ENCODE measurements around the gene LPP. TPM values are rescaled to one million over a fixed set of nuclear protein-coding genes. Genes with fewer than 3 reads are reported as not detected.

Gene LPP
- polyA plus RNA-seq, 2 donors = 10.5 to 12.9 TPM

DNA sequence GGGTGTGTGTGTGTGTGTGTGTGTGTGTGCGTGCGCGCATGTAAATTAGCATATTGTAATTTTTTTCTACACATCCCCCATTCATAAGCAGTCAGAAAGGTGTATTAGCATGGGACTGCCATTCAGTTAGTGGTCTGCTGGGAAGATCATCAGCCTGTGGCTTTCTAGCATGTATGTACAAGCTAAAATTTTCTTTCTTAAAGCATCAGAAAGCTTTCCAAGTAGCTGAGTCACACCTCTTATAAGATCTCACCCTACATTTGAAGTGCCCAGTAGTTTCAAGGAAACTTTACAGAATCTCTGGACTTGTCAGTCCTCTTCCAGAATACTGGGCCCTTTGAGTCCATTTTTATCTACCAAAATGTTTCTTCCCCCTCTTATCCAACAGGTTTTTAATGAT, 606.5 kb downstream of the LPP start:
- WGBS, 2 donors = 37 to 72% methylated on average over 3 of the region's 3 CpGs
- no peak overlapping the region for H3K27ac ChIP-seq (ENCODE audit: low read depth in 2 of 2, low read length in 1 of 2)
- H3K36me3 ChIP-seq (ENCODE audit: control insufficient read depth in 2 of 2, insufficient read depth in 2 of 2, low read length in 1 of 2) = peaks cover 0 to 2% of the 10 kb centered on the region in 2 donors
- H3K4me1 ChIP-seq (ENCODE audit: control insufficient read depth in 2 of 2, insufficient read depth in 2 of 2, low read length in 1 of 2) = peaks cover 0 to 3% of the 10 kb centered on the region in 2 donors
- no peaks in the 10 kb centered on the region for H3K27me3 ChIP-seq (ENCODE audit: control insufficient read depth in 1 of 2, insufficient read depth in 2 of 2, low read length in 2 of 2)
- H3K9me3 ChIP-seq (ENCODE audit: control insufficient read depth in 2 of 2, insufficient read depth in 1 of 2, low read depth in 1 of 2, low read length in 1 of 2) = no peaks in the 10 kb centered on the region
- no peak overlapping the region for H3K4me3 ChIP-seq (ENCODE audit: low read depth in 1 of 2, low read length in 2 of 2)

DNA sequence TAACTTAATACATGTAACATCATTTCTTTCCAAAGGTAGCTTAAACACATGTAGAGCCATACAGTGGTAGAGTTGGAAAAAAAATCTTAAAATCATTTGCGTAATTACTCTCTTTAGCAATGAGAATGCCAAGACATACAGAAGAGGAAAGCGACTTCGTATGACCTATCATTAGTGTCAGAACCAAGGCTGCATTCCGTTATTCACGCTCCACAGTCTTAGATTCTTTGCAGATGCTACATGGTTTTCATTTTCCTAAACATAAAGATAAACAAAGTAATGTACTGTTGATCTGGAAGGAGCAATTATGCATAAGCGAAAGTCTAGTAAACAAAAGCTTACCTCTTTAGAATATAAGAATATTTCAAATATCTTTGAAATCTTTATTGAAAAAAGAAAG, 607.5 kb downstream of the LPP start:
- Histone ChIP-seq H3K27ac (ENCODE audit: low read depth in 2 of 2, low read length in 1 of 2) (no peak overlapping the region), H3K4me1 (ENCODE audit: control insufficient read depth in 2 of 2, insufficient read depth in 2 of 2, low read length in 1 of 2) (peaks cover 0 to 3% of the 10 kb centered on the region in 2 donors), H3K4me3 (ENCODE audit: low read depth in 1 of 2, low read length in 2 of 2) (no peak overlapping the region), H3K9me3 (ENCODE audit: control insufficient read depth in 2 of 2, insufficient read depth in 1 of 2, low read depth in 1 of 2, low read length in 1 of 2) (no peaks in the 10 kb centered on the region), H3K36me3 (ENCODE audit: control insufficient read depth in 2 of 2, insufficient read depth in 2 of 2, low read length in 1 of 2) (peaks cover 0 to 2% of the 10 kb centered on the region in 2 donors), H3K27me3 (ENCODE audit: control insufficient read depth in 1 of 2, insufficient read depth in 2 of 2, low read length in 2 of 2) (no peaks in the 10 kb centered on the region)
- 79 to 93% methylated on average over 6 of the region's 6 CpGs for WGBS, 2 donors

DNA sequence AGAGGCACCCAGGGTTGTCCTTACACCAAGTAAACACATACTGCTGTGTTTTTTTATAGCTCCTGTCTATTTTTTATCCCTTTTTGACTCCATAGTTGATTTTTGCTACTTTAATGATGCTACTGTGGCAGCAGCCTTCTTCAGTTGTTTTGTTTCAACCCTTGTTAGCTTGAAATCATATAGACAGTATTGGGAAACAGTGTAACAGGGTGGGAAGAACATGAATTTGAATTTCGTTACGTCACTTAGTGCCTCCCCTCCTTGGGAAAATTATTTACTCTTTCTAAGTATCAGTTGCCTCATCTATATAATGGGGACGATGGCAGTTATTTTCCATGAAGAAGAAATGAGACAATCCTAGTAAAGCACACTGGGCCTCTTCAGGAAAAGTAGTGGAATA, 608.0 kb downstream of the LPP start:
- Histone ChIP-seq H3K4me1 (ENCODE audit: control insufficient read depth in 2 of 2, insufficient read depth in 2 of 2, low read length in 1 of 2) (peaks cover 0 to 3% of the 10 kb centered on the region in 2 donors), H3K4me3 (ENCODE audit: low read depth in 1 of 2, low read length in 2 of 2) (no peak overlapping the region), H3K36me3 (ENCODE audit: control insufficient read depth in 2 of 2, insufficient read depth in 2 of 2, low read length in 1 of 2) (peaks cover 0 to under 1% of the 10 kb centered on the region in 2 donors), H3K27me3 (ENCODE audit: control insufficient read depth in 1 of 2, insufficient read depth in 2 of 2, low read length in 2 of 2) (no peaks in the 10 kb centered on the region), H3K27ac (ENCODE audit: low read depth in 2 of 2, low read length in 1 of 2) (no peak overlapping the region), H3K9me3 (ENCODE audit: control insufficient read depth in 2 of 2, insufficient read depth in 1 of 2, low read depth in 1 of 2, low read length in 1 of 2) (no peaks in the 10 kb centered on the region)
- WGBS, 2 donors = 92 to 94% methylated on average over 3 of the region's 3 CpGs

DNA sequence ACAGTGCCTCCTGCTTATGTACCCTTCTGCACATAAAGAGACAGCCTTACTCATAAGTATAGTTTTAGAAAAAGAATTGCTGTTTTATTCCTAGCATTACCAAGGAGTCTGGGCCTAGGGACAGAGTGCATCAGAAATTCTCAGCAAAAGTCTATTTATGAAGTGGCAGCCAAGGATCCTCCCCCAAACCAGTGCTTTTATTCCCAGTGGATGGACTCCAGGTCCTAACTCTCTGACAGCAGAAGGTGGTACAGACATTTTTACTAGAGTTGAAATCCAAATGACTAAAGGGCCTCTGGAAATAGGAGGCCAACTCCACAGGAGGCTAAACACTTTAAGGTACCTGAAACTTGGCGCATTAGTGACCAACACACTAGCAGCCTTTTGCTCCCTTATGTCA, 610.7 kb downstream of the LPP start:
- Histone ChIP-seq H3K36me3 (ENCODE audit: control insufficient read depth in 2 of 2, insufficient read depth in 2 of 2, low read length in 1 of 2) (no peaks in the 10 kb centered on the region), H3K27ac (ENCODE audit: low read depth in 2 of 2, low read length in 1 of 2) (no peak overlapping the region), H3K4me1 (ENCODE audit: control insufficient read depth in 2 of 2, insufficient read depth in 2 of 2, low read length in 1 of 2) (peaks cover 0 to 3% of the 10 kb centered on the region in 2 donors), H3K9me3 (ENCODE audit: control insufficient read depth in 2 of 2, insufficient read depth in 1 of 2, low read depth in 1 of 2, low read length in 1 of 2) (no peaks in the 10 kb centered on the region), H3K27me3 (ENCODE audit: control insufficient read depth in 1 of 2, insufficient read depth in 2 of 2, low read length in 2 of 2) (no peaks in the 10 kb centered on the region), H3K4me3 (ENCODE audit: low read depth in 1 of 2, low read length in 2 of 2) (no peak overlapping the region)
- WGBS, 2 donors = 92 to 96% methylated on average over 1 of the region's 1 CpG

DNA sequence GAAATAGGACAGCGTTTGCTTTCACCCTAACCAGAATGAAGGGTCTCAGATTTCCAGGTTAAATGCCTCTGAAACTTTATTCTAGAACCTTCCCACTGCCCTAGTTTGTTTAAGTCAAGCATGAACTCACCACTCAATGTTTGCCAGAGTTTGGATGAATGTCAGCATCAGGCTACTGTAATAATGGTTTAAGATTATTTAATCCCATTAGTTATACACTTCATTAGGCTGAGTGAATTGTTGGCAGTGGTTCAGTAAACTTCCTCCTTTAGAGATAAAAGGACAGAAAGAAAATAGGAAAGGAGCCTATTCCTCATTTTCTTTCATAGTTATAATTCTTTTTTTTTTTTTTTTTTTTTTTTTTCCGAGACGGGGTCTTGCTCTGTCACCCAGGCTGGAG, 615.9 kb downstream of the LPP start:
- H3K4me1 ChIP-seq (ENCODE audit: control insufficient read depth in 2 of 2, insufficient read depth in 2 of 2, low read length in 1 of 2) = no peaks in the 10 kb centered on the region
- H3K27me3 ChIP-seq (ENCODE audit: control insufficient read depth in 1 of 2, insufficient read depth in 2 of 2, low read length in 2 of 2) = no peaks in the 10 kb centered on the region
- no peaks in the 10 kb centered on the region for H3K36me3 ChIP-seq (ENCODE audit: control insufficient read depth in 2 of 2, insufficient read depth in 2 of 2, low read length in 1 of 2)
- no peak overlapping the region for H3K27ac ChIP-seq (ENCODE audit: low read depth in 2 of 2, low read length in 1 of 2)
- WGBS, 2 donors = 31 to 75% methylated on average over 3 of the region's 3 CpGs
- H3K4me3 ChIP-seq (ENCODE audit: low read depth in 1 of 2, low read length in 2 of 2) = no peak overlapping the region
- H3K9me3 ChIP-seq (ENCODE audit: control insufficient read depth in 2 of 2, insufficient read depth in 1 of 2, low read depth in 1 of 2, low read length in 1 of 2) = no peaks in the 10 kb centered on the region

DNA sequence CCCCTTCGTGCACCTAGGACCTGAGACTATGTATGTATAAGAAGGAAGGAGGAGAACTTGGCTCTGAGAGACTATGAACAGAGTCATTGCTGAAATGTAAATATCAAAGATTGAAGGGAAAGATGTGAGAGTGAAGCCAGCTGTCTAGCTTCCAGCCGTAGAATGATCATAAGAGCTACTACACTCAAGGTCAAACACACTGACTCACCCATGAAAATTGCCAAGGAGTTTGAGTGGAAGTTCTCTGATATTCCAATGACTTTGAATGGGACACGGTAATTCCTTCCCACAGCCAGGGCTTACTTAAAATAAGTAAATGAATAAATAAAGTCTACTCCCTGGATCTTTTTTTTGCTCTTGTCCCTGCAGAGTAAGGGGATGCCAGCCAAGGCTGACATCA, 618.9 kb downstream of the LPP start:
- Histone ChIP-seq H3K27ac (ENCODE audit: low read depth in 2 of 2, low read length in 1 of 2) (no peak overlapping the region), H3K27me3 (ENCODE audit: control insufficient read depth in 1 of 2, insufficient read depth in 2 of 2, low read length in 2 of 2) (no peaks in the 10 kb centered on the region), H3K36me3 (ENCODE audit: control insufficient read depth in 2 of 2, insufficient read depth in 2 of 2, low read length in 1 of 2) (no peaks in the 10 kb centered on the region), H3K9me3 (ENCODE audit: control insufficient read depth in 2 of 2, insufficient read depth in 1 of 2, low read depth in 1 of 2, low read length in 1 of 2) (no peaks in the 10 kb centered on the region), H3K4me1 (ENCODE audit: control insufficient read depth in 2 of 2, insufficient read depth in 2 of 2, low read length in 1 of 2) (no peaks in the 10 kb centered on the region), H3K4me3 (ENCODE audit: low read depth in 1 of 2, low read length in 2 of 2) (no peak overlapping the region)
- 26 to 34% methylated on average over 3 of the region's 3 CpGs for WGBS, 2 donors

DNA sequence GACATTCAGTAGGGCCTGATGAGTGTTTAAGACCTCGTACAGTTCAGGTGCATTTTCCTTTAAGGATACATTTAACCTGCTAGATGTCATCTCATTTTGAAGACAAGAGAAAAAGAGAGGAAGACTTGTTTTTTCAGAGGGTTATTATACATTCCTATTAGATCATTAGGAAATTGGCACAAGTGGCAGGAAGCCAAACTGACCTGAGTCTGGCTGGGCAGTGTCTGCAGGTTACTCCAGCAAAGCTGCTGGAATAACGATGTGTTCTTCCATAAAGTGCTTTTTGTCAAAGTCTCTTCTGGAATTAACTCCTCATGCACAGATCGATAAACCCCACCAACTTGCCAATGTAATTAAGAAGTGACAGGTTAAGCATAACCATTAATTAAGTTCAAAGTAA, 621.5 kb downstream of the LPP start:
- Histone ChIP-seq H3K4me1 (ENCODE audit: control insufficient read depth in 2 of 2, insufficient read depth in 2 of 2, low read length in 1 of 2) (no peaks in the 10 kb centered on the region), H3K4me3 (ENCODE audit: low read depth in 1 of 2, low read length in 2 of 2) (no peak overlapping the region), H3K27me3 (ENCODE audit: control insufficient read depth in 1 of 2, insufficient read depth in 2 of 2, low read length in 2 of 2) (no peaks in the 10 kb centered on the region), H3K9me3 (ENCODE audit: control insufficient read depth in 2 of 2, insufficient read depth in 1 of 2, low read depth in 1 of 2, low read length in 1 of 2) (no peaks in the 10 kb centered on the region), H3K27ac (ENCODE audit: low read depth in 2 of 2, low read length in 1 of 2) (no peak overlapping the region), H3K36me3 (ENCODE audit: control insufficient read depth in 2 of 2, insufficient read depth in 2 of 2, low read length in 1 of 2) (no peaks in the 10 kb centered on the region)
- 85 to 86% methylated on average over 3 of the region's 3 CpGs for WGBS, 2 donors

DNA sequence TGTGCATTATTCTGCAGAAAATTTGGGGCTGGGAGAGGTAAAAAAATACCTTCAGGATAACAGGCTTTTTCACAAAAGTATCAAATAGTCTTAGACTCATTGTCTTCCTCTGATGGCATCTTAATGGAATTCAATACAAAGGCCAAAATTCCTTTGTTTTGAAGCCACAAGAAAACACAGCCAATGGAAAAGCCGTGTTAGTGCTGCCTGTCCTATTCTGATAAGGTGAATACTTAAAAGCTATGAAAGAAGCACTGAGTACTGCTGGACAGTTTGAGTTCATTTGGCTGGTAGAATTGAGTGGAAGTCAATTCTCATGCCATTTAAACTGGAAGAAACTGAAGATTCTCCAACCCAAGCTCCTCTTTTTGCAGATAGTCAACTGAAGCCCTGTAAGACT, 622.5 kb downstream of the LPP start:
- Histone ChIP-seq H3K27ac (ENCODE audit: low read depth in 2 of 2, low read length in 1 of 2) (no peak overlapping the region), H3K4me1 (ENCODE audit: control insufficient read depth in 2 of 2, insufficient read depth in 2 of 2, low read length in 1 of 2) (no peaks in the 10 kb centered on the region)

DNA sequence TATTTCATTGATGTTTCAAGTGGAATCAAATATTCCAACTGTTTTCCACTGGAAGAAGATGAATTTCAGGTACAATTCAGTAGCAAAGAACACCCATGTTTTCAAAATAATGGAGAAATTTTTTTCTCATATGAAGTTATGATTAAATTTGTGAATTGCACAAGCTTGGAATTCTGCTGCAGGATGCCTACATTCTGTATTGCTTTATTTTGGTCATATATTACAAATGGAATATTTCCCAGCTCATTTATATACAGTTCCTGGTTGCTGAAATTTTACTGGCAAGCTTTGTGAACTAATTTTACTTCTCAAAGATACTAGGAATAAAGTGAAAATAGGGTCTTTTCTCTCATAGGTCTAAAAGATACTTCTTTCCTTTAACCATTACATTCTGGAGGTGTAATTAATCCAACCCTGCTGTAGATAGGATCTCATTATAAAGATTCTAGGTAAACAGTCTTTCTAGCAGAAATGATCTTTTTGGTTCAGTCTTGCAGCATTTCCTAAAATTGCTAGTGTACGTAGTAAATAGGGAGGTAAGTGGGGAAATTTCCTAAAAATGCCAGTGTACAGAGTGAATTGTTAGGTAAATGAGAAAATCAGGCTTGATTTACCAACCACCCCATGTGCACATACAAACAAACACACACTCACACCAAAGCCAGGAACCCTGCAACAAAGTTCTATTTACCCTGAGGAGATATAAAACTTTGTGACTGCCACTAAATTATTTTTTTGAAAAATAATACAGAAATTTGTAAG, 624.3 kb downstream of the LPP start:
- H3K9me3 ChIP-seq (ENCODE audit: control insufficient read depth in 2 of 2, insufficient read depth in 1 of 2, low read depth in 1 of 2, low read length in 1 of 2) = no peaks in the 10 kb centered on the region
- H3K4me3 ChIP-seq (ENCODE audit: low read depth in 1 of 2, low read length in 2 of 2) = no peak overlapping the region
- no peaks in the 10 kb centered on the region for H3K36me3 ChIP-seq (ENCODE audit: control insufficient read depth in 2 of 2, insufficient read depth in 2 of 2, low read length in 1 of 2)
- H3K27ac ChIP-seq (ENCODE audit: low read depth in 2 of 2, low read length in 1 of 2) = no peak overlapping the region
- no peaks in the 10 kb centered on the region for H3K27me3 ChIP-seq (ENCODE audit: control insufficient read depth in 1 of 2, insufficient read depth in 2 of 2, low read length in 2 of 2)
- no peaks in the 10 kb centered on the region for H3K4me1 ChIP-seq (ENCODE audit: control insufficient read depth in 2 of 2, insufficient read depth in 2 of 2, low read length in 1 of 2)
- WGBS, 2 donors = 91 to 96% methylated on average over 1 of the region's 1 CpG

More for the DNA sequence above, 622.5 kb downstream of the LPP start:
- Histone ChIP-seq H3K27me3 (ENCODE audit: control insufficient read depth in 1 of 2, insufficient read depth in 2 of 2, low read length in 2 of 2) (no peaks in the 10 kb centered on the region), H3K4me3 (ENCODE audit: low read depth in 1 of 2, low read length in 2 of 2) (no peak overlapping the region), H3K36me3 (ENCODE audit: control insufficient read depth in 2 of 2, insufficient read depth in 2 of 2, low read length in 1 of 2) (no peaks in the 10 kb centered on the region), H3K9me3 (ENCODE audit: control insufficient read depth in 2 of 2, insufficient read depth in 1 of 2, low read depth in 1 of 2, low read length in 1 of 2) (no peaks in the 10 kb centered on the region)
- 63 to 73% methylated on average over 1 of the region's 1 CpG for WGBS, 2 donors

DNA sequence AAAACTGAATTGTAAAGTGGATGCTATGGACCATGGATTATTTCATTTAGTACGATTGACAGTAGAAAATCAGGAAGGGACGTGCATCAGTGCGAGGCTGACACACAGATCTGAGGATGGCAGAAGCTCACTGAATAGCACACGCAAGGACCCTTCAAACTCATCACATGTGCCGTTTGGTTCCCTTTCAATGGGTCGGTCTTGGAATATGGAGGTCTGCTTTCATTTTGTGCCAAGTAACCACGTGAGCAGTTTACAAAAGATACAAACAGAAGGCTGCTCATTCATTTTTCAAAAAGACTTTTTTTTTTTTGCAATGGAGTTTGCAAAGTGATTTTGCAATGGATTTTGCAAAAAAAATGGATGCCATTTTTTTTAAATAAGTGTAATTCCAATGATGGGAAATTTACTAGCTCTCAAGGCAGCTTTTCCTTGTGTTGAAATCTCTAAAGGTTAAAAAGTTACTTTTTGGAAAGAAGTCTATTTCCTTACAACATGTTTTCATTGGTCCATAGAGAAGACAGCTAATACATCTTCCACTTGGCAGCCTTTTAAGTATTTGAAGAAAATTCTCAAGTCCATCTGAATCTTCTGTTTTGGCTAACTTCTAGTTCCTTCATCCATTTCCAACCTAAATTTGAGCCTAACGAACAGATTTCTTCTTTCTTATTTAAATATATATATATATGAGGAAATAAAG, 625.5 kb downstream of the LPP start:
- Histone ChIP-seq H3K36me3 (ENCODE audit: control insufficient read depth in 2 of 2, insufficient read depth in 2 of 2, low read length in 1 of 2) (no peaks in the 10 kb centered on the region), H3K27me3 (ENCODE audit: control insufficient read depth in 1 of 2, insufficient read depth in 2 of 2, low read length in 2 of 2) (no peaks in the 10 kb centered on the region), H3K4me1 (ENCODE audit: control insufficient read depth in 2 of 2, insufficient read depth in 2 of 2, low read length in 1 of 2) (no peaks in the 10 kb centered on the region), H3K27ac (ENCODE audit: low read depth in 2 of 2, low read length in 1 of 2) (peak overlapping the region; percentile 15 to 73), H3K4me3 (ENCODE audit: low read depth in 1 of 2, low read length in 2 of 2) (no peak overlapping the region), H3K9me3 (ENCODE audit: control insufficient read depth in 2 of 2, insufficient read depth in 1 of 2, low read depth in 1 of 2, low read length in 1 of 2) (no peaks in the 10 kb centered on the region)
- 72% methylated on average over 8 of the region's 8 CpGs for WGBS, 2 donors
